SU-DHL-6 (cell line): ENCODE measurements around the gene MYPOP.

Source experiments
- CTCF ChIP-seq: fragments of 200-600 bp; sonication (generic); IDR thresholded peaks from one replicate; pipeline ENCODE4 v1.5.1; 2017; ENCODE audit warnings: antibody characterized with exemption, mild to moderate bottlenecking, low read length, moderate library complexity; ENCODE audit not compliant: insufficient read depth, poor library complexity, severe bottlenecking
- EZH2phosphoT487 ChIP-seq: fragments of 200-600 bp; sonication (generic), shearing (Covaris generic); conservative IDR thresholded peaks from 2 replicates; pipeline ENCODE4 v1.6.1; 2018; ENCODE audit warnings: mild to moderate bottlenecking, antibody characterized with exemption, low read length, moderate library complexity, mixed read lengths

GRCh38 chr19:45866400-45867176 is 35.8 kb downstream of the MYPOP start:
- TF ChIP-seq EZH2phosphoT487: no peak
- no peak for TF ChIP-seq CTCF
